NCI-H748 (cell line): Measurements from ENCODE around the gene TIMP2.
A peak's percentile ranks its signal among the peaks of the same experiment; 100 is the strongest.
"Not testable (repeated sequence)": the region's sequence is repeated elsewhere in the genome, so short reads cannot be mapped to it uniquely, and the experiment has no call there.

Source experiments
- DNase-seq: peaks from one replicate; lab custom pipeline; 2025; ENCODE audit not compliant: unreplicated experiment; lab: John Stamatoyannopoulos, UW

Gene TIMP2

GRCh38 chr17:78873519-78874340 lies 51.5 kb downstream of the TIMP2 start:
- no peak for DNase-seq

GRCh38 chr17:78872486-78872885 lies 52.7 kb downstream of the TIMP2 start:
- DNase-seq, result no peak

DNA sequence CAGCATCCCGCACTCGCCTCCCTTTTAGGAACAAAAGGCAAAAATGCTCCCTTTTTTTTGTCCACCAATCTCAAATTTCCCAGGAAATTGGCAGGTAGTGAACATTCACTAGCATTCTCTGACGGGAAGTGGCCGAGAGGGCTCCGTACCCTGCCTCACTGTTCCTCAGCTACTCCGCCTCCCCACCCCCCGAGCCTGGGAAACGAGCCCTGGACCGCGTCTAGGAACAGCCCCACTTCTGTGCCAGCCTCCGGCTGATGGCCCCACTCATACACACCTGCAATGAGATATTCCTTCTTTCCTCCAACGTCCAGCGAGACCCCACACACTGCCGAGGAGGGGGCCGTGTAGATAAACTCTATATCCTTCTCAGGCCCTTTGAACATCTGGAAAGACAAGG lies 54.6 kb downstream of the TIMP2 start:
- DNase-seq, result no peak

DNA sequence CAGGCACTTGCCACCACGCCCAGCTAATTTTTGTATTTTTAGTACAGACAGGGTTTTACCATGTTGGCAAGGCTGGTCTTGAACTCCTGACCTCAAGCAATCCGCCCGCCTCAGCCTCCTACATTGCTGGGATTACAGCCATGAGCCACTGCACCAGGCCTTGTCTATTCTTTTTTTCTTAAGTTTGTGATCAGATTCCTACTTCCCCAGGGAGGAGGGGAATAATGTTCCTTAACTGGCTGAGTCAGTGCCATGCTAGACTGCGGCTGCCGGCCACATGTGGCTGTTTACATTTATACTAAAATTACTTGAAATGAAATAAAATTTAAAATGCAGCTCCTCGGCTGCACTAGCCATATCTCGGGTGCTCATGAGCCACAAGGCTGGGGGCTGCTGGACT lies 56.8 kb downstream of the TIMP2 start:
- DNase-seq, result no peak

DNA sequence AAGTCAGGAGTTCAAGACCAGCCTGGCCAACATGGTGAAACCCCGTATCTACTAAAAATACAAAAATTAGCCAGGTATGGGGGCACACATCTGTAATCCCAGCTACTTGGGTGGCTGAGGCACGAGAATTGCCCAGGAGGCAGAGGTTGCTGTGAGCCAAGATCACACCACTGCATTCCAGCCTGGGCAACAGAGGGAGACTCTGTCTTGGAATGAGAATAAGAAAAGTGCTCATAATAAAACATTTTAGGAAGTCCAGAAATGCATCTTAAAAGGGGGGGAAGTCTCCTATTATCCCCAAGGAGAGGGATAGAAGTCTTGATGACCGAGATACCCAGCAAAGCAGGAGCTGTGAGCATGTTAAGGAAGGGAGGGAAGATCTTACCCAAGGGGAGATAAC lies 58.1 kb downstream of the TIMP2 start:
- not testable (repeated sequence) for DNase-seq

DNA sequence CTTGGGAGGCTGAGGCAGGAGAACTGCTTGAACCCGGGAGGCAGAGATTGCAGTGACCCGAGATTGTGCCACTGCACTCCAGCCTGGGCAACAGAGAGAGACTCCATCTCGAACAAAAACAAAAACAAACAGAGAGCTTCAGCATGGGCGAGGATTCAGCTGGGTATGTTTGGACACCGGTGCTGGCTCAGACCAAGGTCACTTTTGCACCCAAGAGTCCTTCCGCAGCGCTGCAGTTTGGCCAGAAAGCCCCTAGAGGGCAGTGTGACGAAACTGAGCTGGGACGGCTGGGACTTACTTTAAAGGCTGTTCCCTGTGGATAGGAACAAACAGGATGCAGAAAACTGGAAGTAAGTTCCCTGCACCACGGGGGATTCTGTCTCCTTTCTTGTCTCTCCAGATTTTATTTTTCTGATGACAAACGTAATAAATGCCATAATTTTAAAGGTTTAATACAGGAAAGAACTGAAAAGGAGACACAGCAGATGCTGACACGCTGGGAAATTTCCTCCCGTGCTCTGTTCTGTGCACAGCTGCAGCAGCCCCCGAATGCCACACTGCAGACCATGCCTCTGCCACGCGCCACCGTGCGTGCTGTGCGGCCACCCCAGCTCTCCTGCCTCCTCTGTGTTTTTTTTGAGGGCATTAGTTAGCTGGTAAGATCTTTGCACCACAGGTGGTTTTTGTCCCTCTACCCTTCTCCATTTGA lies 59.4 kb downstream of the TIMP2 start:
- peak; percentile 64 for DNase-seq

GRCh38 chr17:78864117-78864516 lies 61.1 kb downstream of the TIMP2 start:
- no peak for DNase-seq

- DNase-seq, result peak; percentile 2
Observed at GRCh38 chr17:78862073-78863023, 62.8 kb downstream of the TIMP2 start.

DNA sequence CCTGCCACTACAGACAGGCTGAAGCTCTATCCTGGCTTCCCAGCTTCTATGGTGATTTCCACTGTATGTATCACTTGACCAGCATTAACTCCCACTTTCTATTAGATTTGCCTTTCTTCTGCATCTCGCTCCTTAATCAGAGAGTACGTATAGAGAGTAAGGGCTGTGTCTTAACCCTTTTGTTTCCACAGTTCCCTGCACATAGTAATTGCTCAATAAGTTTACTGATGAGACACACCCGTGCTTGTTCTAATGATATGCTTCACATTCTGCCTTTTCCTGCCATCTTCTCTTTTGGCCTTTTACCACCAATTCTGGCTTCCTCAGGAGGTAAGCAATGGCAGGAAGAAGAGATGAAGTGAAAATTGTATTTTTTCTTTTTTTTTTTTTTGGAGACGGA lies 64.0 kb downstream of the TIMP2 start:
- DNase-seq, result no peak

GRCh38 chr17:78859051-78859450 lies 66.1 kb downstream of the TIMP2 start:
- no peak for DNase-seq

GRCh38 chr17:78857266-78857665 lies 67.9 kb downstream of the TIMP2 start:
- DNase-seq, result no peak

DNA sequence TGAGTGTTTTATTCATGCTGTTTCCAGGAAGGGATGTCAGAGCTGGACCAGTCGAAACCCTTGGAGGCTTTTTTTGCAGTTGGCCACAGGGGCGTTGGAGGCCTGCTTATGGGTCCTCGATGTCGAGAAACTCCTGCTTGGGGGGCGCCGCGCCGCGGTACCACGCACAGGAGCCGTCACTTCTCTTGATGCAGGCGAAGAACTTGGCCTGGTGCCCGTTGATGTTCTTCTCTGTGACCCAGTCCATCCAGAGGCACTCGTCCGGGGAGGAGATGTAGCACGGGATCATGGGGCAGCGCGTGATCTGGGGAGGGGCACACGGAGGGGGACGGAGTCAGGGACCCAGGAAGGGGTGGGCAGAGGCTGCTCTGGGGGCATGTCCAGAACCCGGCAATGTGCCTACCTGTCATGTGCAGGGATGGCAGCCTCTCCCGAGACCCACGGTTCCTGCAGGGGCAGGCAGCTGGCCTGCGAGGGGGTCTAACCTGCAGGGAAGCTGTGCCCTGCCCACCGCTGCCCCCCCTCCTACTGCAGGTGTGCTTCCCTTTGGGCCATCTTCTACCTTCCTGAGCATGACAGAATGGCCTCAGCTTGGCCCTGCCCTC lies 69.5 kb downstream of the TIMP2 start:
- DNase-seq, result no peak

DNA sequence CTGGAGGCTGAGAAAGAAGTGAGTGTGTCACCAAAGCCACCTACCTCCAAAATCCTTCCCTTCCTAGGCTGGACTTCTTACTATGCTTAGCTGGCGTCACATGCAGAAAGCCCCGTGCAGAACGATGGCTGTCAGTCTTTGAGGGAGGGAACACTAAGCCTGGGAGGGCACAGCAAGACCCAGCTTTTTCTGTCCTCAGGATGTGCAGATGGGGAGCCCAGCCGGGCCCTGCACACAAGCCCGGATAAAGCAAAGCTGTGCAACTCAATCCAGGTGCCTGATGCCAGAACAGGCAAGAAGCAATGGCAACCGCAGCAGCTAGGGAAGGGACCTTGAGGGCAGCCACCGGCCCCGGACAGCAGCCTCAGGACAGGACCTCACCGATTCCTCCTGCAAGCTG lies 70.7 kb downstream of the TIMP2 start:
- DNase-seq, result no peak

GRCh38 chr17:78853926-78854394 lies 71.2 kb downstream of the TIMP2 start:
- DNase-seq, result peak; percentile 5

DNA sequence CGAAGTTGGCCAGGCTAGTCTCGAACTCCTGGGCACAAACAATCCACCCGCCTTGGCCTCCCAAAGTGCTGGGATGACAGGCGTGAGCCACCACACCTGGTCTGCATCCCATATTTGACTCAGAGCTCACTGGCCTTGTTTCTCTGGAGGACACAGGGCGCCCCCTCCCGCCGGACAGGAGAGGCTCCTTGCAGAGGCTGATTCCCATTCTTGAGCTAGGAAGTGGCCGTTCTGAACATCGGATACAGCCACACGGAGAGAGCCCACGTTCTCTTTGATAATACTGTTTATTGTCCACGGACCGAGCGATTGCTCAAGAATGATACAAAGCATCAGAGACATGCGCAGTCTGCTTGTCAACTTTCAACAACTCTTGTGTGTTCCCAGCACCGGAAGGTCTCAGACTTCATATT lies 72.5 kb downstream of the TIMP2 start:
- no peak for DNase-seq

- DNase-seq, result no peak
Observed at GRCh38 chr17:78849026-78849425, 76.2 kb downstream of the TIMP2 start.

DNA sequence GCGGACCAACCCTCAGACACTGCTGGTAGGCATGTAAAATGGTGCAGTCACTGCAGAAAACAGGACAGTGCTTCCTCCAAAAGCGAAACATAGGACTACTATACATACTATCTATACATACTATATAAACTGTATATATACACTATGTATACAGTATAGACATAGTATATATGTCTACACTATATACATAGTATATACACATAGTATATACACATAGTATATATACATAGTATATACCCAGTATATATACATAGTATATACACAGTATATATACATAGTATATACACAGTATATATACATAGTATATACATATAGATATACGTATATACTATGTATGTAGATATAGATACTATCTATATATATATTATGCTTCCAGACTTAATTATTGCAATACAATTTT lies 78.1 kb downstream of the TIMP2 start:
- no peak for DNase-seq

DNA sequence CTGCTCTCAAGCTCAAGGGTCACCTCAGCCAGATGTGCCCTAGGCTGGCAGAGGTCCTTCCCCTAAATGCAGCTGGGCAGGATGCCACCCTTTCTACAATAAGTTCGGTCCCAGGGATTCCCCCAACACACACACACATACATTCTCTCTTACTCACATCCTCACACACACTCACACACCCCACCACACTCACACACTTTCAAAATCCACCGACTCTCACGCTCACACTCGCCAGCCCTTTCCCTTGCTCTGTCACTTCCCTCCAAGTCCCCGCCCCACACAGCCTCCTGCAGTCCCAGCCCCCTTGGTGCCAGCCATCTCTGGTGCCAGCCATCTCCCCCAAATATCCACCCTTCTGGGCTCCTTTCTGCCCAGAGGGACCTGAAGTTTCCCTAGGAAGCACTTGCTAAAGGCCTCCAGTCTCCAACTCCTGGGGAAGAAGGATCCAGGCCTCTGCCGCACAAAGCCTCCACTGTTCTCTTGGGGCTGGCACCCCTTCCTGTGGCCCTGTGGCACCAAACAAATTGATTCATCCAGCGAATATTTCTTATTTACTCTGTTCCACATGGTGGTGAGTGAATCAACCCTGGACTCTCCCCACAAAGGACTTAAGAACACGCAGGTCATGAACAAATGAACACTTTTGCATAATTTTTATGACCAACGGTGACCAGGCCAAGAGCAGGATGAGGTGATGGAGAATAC lies 80.7 kb downstream of the TIMP2 start:
- DNase-seq, result no peak

DNA sequence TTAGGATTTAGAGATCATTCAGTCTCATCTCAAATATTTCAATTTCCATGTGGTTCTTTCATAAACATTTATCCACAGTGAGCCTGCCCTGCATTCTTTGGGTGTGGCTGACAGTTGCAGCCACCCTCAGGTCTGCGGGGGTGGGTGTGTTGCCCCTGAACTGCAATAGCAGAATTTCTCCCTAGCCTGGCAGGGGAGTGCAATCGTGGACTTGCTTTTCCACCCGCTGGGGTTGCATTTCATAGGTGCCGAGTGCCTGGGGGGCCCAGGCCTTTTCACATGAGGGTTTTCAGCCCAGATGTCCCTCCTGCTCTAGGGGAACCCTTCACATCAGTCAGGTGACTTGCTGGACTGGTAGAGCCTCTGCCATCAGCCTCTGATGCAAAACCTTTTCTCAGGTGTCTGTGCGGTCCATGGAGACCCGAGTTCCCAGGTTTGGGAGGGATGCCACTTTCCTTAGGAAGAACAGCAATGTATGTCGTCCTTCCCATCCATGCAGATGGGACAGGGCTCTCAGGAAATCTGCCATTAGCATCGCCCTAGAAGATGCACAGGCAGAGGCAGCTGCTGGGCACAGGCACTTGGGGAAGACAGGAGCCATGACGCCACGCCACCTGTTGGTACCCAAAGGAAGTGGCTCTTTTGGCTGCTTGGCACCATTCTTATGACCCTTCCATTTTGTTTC lies 82.2 kb downstream of the TIMP2 start:
- peak; percentile 64 for DNase-seq
